NCI-H146 treated with DMSO at 0.1 percent for 48 hours (cell line): ENCODE results near the gene C20orf173.
"Not testable (repeated sequence)": the region's sequence is repeated elsewhere in the genome, so short reads cannot be mapped to it uniquely, and the experiment has no call there.

Experiments used
- DNase-seq: peaks from one replicate; lab custom pipeline; 2025; ENCODE audit not compliant: unreplicated experiment; lab: John Stamatoyannopoulos, UW

Gene C20orf173, protein sequence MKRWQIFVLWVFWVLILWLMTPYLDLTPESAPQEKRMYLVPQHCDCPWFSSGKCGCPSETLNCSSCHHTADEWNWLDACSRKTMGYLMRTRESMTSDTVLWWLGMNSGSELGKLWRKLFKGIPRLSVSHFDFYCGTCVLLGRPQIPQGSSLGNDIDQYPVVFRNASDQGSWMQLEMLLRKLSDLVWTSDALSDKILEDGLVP

DNA sequence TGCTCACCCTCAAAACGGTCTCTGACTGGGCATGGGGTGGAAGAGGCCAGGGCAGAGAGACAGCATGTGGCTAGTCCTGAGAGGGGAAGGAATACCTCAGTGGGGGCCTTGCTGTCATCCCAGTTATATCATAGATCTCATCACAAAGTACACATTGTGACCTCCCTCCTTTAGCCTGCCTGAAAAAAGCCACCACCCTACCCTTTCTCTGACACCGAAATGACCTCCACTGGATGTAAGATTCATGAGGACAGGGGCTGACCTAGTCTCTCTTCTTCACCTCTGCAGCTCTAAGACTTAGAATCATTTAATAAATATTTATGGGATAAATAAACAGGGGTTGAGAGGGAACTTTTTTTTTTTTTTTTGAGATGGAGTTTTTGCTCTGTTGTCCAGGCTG is at the start of gene C20orf173:
TSS of gene C20orf173 (minus strand) at position 101 of the 400 bp plus-strand sequence. CDS start 279 bp downstream, outside the sequence.
- DNase-seq = no peak

DNA sequence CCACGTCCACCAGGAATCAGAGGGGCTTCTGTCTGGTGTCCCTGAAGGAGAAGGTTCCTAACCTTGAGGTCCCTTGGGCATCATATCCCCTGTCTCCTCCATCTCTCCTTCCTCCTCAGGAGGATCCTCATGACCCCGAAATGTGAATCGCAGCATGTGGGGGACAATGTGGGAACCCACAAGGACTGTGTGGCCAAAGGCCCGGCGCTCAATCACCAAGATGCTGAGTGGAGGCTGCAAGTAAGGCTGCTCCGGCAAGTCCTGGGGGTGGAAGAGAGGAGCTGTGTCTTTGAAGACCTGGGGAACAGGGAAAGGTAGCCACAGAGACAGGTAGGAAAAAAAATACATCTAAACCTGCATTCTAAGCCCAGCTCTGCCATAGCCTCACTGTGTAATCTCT is 49.7 kb upstream of the C20orf173 start:
- no peak for DNase-seq

DNA sequence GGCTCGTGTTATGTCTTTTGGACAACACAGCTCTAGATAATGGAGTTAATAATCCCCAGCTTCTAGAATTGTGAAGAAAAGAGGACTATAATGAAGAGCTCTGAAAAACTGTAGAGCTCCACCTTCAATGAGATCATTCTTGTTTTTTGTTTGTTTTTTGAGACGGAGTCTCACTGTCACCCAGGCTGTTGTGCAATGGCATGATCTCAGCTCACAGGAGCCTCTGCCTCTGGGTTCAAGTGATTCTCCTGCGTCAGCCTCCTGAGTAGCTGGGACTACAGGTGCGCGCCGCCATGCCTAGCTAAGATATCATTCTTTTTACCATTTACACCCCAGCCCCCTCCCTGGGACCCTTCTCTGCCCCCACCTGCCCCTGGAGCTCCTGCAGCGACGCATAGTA is 49.0 kb upstream of the C20orf173 start:
- DNase-seq = no peak

DNA sequence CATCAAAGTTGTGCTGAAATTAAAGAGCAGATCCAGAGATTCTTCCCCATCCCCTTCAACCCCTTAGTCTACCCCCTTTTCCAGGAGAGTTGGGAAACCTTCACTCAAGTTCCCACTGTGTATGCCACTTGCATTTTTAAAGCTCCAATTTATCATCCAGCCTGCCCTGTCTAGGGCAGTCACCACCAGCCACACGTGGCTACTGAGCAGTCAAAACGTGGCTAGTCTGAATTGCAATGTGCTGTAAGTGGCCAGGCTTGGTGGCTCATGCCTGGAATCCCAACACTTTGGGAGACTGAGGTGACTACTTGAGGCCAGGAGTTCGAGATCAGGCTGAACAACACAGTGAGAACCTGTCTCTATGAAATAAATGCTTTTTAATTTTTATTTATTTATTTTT is 47.4 kb upstream of the C20orf173 start:
- no peak for DNase-seq

DNA sequence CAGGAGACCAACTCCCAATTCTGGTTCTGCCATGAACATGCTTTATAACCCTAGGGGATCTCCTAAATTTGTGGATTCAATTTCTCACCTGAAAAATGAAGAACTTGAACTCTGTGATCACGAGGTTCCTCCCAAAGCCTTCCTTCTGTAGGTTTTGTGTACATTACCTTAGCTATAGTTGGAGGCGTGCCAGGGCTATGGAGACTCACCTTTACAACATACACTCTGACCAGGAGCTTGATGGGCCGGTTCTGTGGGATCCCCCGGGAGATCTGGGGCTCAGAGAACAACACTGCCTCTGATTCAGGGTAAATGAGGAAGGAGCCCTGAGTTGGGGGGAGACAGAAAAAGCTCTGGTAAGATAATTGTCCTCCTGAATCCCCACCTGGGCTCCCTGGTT is 46.5 kb upstream of the C20orf173 start:
- no peak for DNase-seq

DNA sequence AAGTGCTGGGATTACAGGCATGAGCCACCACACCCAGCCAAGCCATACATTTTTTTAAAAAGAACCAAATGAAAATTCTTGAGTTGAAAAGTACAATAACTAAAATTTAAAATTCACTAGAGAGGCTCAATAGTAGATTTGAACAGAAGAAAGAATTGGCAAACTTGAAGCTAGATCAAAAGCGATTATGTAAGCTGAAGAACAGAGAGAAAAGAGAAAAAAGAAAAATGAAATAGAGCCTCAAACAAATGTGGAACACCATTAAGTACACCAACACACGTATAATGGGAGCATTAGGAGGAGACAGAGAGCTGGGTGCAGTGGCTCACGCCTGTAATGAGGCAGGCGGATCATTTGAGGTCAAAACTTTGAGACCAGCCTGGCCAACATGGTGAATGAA is 43.4 kb upstream of the C20orf173 start:
- no peak for DNase-seq

DNA sequence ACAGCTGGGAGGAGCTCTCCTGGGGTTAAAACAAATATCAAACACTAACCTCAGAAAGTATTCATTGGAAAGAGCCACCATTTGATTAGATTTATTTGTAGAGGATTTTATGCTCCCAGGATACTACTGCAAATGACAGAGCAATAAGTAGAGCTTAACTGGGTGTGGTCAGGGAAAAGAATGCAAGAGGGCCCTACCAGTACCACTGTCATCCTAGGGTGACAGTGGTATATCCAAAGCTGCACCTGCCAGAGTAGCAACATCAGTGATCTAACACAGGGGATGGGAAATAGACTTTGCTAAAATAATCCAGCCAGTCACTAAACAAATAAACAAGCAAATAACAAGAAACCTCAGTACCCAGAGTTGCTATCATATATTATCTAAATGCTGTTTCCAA is 42.1 kb upstream of the C20orf173 start:
- DNase-seq = no peak

DNA sequence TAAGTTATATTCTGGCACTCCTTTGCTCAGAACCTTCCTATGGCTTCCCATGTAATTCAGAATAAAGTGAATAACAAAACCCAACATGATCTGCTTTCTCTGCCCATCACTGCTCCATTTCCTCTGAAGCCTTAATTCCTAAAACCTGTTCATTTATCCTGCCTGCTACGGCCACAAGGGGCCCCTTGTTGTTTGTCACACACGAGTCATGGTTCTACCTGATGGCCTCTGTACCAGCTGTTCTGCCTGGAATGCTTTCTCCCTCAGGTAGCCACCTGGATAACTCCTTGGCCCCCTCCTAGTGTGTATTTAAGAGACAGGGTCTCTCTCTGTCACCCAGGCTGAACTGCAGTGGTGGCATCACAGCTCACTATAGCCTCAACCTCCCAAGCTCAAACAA is 39.2 kb upstream of the C20orf173 start:
- DNase-seq = peak; percentile 44

DNA sequence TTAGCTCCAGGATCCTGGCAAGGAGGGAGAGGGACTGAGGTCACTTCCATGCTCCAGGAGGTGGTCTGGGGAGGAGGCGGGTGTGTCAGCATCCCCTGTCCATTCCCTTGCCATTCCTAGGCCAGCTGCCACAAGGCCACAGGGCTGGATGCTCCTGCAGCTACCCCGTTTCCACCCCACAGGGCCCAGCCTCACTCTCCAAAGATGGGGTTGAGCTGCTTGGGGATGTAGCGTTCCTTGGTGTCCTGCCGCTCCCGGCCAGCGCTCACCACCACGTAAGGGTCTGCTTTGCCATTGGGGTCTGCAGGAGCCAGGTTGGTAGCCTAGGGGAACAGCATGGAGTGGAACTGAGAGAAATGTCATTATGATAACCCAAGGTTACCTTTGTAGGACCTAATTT is 35.5 kb upstream of the C20orf173 start:
- no peak for DNase-seq

DNA sequence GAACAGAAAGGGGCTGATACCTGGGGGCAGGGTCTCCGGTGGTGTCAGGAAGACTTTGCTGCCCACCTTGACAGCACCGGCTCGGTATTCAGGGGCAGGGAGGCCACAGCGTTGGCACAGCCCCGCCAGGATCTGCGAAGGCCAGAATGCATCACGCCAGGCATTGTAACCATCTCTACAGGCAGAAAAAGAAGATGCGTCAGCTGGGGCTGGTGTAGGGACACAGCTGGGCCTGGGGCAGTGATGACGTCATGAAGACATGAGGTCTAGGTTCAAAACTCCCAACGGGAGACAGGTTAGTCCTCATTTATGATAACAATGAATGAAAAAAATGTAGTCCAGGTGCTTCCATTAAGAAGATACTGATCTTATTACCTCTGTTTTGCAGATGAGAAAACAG is 34.4 kb upstream of the C20orf173 start:
- no peak for DNase-seq

DNA sequence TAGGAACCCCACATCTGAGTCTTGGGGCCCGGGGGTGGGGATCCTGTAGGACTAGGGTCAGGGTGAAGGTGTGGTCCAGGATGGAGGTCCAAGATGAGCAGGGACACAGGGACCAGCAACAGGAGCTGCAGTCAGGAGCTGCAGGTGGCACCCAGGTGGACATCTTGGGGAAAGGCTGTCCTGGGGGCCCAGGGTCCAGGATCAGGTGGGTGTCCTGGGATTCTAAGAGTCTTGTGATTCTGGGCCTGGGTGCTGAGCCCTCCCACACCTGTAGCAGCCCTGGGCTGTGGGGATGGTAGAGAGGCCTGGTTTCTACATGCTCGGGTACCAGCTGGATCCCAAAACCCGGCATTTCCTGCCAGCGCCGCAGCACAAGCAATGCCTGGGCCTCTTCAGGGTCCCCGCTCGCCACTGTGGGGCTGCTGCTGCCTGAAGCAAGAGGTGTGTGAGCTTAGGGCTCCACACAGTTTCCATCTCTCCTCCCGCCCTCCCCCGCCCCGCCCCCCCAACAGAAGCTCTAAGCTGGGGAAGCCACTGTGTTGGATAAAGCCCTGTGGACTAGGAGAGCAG is 33.2 kb upstream of the C20orf173 start:
- no peak for DNase-seq

DNA sequence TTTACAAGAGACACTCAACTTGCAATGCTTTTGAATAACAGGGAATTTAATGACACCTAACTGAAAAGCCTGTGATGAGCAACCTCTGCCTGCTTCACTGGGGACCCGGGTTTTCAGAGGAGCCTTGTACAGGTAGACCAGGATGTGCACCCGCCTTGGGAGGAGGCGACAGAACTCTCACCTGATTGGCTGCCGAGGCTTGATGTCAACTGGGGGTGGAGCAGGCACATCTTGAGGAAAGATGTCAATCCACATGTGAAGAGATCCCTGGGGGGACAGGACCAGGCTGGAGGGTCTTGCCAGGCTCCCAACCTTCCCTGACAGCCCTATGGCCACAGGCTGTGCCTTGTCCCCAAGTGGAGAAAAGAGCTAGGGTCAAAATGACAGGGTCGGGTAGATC is 32.2 kb upstream of the C20orf173 start:
- no peak for DNase-seq

DNA sequence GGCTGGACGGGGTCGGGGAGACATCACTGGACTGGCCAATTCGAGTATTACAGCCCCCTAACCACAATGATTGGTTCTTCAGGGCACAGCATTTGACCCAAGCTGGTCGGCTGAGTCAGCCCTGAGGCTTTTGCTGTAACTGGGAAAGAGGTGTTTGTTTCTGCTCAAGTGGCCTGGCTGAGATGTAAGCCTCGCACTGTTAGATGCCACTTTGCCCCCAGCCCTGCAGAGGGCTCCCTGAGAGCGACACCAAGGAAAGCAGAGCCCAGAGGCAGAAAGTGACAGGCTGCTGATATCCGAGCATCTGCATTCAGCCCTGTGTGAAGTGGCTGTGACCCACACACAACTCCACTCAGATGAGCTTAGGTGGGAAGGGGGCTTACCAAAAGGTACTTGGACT is 31.8 kb upstream of the C20orf173 start:
- peak; percentile 11 for DNase-seq

DNA sequence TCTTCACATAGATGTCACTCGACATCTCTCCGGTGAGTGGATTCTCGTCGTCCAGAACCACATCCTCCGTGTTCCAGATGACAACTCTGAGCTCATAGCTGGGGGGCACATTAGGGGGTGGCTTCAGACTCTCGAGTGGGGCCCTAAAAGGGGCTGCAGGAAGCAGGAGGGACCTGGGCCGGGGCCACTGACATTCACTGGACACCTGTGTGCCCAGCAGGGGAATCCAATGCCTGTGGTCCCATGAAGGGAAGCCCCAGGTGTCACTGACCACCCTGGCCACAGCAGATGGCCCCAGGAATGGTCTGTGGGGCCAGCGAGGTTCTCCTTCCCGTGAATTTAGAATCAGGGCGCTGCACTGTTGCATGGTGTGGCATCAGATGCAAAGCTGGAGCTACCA is 31.1 kb upstream of the C20orf173 start:
- DNase-seq = no peak

DNA sequence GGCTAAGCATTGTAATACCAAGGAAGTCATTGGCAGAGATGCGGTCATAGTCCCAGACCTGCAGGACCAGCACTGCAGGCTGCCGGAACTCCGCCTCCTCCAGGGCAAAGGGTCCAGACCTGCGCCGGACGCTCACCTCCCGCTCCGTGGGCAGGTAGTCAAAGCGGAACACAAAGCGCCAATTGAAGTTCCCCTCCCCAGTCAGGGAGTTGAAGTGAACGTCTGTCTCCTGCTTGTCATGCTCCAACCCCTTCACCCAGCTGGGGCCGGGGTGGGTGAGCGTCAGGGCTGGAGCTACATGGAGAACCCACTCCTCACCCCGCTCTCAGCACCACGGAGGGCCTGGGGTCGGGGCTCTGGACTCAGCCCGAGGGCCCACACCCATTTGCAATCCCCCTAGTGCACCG is 30.7 kb upstream of the C20orf173 start:
- no peak for DNase-seq

DNA sequence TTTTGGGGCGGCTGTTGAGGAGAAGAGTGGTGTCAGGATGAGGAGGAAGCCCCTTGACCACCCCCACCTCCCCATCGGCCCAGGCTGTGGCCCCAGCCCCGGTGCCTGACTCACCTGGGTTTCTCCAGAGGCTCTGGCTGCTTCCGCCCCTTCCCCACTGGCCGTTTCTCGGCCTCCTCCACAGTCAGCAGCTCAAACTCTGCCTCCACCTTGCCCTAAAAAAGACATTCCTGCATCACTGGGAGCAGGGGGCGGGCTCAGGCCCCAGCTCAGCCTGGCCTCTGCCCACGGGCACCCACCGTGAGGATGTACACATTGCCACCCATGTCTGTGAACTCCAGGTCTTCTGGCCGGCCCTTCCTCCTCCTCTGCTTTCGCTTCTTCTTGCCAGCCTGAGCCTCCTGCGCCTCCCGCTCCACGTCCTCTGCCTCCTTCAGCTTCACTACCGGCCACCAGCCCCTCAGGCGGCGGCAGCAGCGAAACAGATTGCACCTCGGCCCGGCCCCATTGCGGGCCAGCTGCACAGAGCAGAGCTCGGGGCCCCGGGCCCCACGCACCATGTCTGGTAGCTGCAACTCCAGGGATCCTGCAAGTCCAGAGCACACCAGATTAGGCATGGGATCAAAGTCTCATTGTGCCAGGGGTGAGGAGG is 29.7 kb upstream of the C20orf173 start:
- no peak for DNase-seq

DNA sequence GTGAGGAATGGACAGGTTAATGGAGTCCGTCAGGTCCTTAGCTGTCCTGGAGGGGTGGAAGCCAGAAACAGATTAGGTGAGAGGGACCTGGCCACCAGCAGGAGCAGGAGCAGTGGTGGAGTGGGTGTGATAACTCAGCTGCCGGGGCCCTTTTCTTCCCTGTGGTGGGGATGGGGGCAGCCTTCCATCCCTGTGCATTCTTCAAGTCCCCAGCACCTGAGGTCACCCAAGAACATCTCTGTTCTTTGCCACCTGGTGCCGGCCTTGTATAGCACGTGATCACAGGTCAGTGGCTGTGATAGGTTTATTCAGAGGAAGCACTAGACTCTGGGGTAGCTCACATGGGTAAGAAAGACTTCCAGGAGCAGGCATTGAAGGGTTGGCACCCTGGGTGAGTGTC is 29.0 kb upstream of the C20orf173 start:
- DNase-seq = no peak

DNA sequence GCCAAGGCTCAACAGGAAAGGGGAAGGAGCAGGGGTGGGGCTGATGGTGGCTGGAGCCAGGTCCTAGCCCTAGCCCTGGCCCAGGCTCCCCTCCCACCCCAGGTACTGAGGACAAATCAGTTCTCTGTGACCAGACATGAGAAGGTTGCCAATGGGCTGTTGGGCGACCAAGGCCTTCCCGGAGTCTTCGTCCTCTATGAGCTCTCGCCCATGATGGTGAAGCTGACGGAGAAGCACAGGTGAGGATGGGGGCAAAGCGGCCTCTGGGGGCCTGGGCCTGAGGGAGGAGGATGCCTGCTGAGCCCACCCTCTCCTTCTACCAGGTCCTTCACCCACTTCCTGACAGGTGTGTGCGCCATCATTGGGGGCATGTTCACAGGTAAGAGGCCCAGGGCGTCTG is 27.4 kb upstream of the C20orf173 start:
- DNase-seq = no peak

DNA sequence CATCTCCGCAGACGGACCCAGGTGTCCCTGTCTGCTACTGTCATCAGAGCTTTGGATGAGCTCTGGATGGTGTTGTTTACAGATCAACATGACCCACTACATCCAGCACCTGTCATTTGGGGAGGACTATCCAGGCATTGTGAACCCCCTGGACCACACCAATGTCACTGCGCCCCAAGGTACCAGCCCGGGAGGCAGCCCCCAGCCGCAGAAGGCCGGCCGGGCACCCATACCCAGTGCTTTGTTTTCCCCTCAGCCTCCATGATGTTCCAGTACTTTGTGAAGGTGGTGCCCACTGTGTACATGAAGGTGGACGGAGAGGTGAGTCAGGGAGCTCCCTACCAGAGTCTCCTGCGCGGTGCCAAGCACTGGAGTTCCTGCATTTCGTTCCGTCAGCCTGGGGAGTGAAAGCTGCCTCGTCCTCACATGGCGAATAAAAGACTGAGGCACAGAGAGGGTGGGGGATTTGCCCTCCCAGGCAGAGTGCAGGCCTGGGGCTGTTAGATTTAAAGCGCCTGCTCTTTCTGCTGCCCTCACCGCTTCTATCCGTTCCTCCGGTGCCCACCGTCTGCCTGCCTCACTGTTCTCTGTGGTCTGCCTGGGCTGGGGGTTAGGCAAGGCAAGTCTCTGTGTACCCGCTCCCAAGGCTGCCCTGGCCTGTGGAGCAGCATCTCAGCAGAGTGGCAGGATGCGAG is 26.6 kb upstream of the C20orf173 start:
- no peak for DNase-seq

DNA sequence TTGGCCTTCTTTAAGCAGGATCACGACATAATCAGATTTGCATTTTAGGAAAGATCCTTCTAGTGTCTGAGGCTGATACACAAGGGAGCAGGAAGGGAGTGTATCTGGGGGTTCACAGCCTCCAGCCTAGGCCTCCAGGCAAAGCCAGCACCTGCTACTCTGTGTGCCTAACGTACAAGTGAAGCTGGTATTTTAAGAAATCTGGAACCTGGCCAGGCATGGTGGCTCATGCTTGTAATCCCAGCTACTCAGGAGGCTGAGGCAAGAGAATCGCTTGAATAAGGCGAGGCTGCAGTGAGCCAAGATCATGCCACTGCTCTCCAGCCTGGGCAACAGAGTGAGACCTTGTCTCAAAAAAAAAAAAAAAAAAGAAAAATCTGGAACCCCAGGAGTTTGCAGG is 26.0 kb upstream of the C20orf173 start:
- DNase-seq = not testable (repeated sequence)

DNA sequence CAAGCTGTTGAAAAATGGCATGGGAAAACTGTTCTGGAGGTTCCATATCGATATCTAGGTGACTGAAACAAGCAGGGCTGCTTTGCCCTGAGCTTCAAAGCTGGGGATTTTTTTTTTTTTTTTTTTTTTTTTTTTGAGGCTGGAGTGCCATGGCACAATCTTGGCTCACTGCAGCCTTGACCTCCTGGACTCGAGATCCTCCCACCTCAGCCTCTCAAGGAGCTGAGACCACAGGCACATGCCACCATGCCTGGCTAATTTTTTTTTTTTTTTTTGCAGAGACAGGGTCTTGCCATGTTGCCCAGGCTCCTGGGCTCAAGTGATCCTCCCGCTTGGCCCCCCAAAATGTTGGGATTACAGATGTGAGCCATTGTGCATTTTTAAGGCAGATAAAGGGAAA is 23.5 kb upstream of the C20orf173 start:
- no peak for DNase-seq

DNA sequence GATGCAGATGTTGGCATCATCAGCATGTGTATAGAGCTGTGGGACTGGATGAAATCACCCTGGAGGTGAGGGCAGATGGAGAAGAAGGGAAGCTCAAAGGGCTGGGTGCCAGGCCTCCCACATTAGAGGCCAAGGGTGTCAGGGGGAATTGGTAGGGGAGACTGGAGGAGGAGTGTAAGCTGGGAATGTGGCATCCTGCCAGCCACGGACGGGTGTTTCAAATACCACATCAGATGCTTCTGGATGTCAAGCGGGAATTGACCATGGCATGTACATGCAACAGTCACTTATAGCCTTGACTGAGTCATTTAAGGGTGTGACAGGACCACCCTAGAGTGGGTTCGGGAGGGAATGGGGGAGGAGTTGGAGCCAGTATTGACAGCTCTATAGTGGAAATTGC is 22.1 kb upstream of the C20orf173 start:
- no peak for DNase-seq
